ENCODE results near the gene AMD1. TPM values are rescaled to one million over a fixed set of nuclear protein-coding genes. Genes with fewer than 3 reads are reported as not detected.

Gene AMD1
- 66.7 and 93.4 TPM in 2 replicates for total RNA-seq

DNA sequence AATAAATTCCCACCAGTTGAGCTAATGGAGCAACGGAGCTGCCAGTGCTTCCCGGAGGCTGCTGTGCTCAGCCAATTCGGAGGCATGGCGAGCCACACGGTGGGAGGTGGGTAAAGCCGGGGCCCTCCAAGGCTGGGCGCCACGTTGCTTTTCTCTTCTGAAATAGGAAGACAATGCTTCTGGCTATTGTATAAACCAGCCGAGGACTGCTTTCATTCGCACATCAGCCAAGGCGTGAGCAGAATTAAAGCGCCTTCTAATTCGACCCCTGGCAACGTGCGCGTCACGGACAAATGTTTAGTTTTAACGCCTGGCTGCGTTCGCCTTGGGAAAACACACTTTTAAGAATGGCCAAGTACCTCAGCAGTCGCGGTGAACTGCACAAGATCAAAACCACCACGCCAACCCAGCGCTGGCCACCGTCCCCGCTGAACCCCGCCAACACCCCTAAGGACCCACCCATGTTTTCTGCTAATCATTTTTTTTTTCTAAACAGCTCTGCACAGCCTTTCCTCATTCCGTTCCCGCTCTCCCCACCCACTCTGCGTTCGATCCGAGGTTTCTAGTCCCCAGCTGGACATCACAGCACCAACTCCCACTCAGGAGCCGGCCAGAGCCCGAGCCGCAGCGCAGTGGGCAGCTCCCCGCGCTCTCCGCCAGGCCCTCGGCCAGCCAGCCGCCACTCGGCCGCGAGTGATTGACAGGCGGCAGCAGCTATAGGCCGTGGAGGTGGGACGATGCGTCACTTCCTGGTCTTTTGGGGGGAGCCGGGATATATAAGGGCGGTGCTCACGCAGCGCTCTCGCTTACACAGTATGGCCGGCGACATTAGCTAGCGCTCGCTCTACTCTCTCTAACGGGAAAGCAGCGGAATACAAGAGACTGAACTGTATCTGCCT is at the start of gene AMD1:
TSS of gene AMD1 (plus strand) at position 805 of the 899 bp plus-strand sequence. CDS start 321 bp downstream, outside the sequence.

Other genes with a start within 250 kb of the AMD1 start
- gene CDK19, start 59.3 kb upstream of the AMD1 start, total RNA-seq, result 1.7 and 2.5 TPM in 2 replicates
- gene GTF3C6, start 83.9 kb downstream of the AMD1 start, total RNA-seq, result 41.4 and 60.2 TPM in 2 replicates
- gene RPF2, start 107.3 kb downstream of the AMD1 start, total RNA-seq, result 31.5 and 42.0 TPM in 2 replicates
- gene SLC16A10, start 212.7 kb downstream of the AMD1 start, total RNA-seq, result not detected in 2 replicates